Measurements from ENCODE around the gene ERMP1. TPM values are rescaled to one million over a fixed set of nuclear protein-coding genes. Genes with fewer than 3 reads are reported as not detected.

ERMP1 gene
- total and polyA plus RNA-seq, 2 of the 8 experiments (the other 6 are each of a cell fraction or from before 2014, with no cell fraction given), result 12.8 to 16.7 TPM

DNA sequence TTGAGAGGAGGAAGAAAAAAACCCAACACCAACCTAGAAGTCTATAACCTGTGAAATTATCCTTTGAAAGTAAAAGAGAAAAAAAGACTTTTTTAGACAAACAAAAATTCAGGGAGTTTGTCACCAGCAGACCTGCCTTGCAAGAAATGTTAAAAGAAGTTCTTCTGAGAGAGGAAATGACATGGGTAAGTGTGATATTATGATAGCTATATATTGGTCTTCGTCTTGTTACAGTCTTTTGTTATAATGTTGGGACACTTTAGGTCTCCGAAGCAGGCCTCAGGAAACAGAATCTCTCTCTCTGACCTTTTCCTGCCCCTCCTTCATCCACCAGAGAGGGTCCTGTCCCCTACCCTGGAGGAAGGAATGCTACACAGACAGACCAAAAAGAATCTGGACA lies 41.1 kb upstream of the ERMP1 start (continued):
- no peak for TF ChIP-seq EGR1 (IDR thresholded peaks at IDR 0.05; ENCODE audit: borderline replicate concordance, low read depth, low read length)
- TF ChIP-seq, protein P1, sequence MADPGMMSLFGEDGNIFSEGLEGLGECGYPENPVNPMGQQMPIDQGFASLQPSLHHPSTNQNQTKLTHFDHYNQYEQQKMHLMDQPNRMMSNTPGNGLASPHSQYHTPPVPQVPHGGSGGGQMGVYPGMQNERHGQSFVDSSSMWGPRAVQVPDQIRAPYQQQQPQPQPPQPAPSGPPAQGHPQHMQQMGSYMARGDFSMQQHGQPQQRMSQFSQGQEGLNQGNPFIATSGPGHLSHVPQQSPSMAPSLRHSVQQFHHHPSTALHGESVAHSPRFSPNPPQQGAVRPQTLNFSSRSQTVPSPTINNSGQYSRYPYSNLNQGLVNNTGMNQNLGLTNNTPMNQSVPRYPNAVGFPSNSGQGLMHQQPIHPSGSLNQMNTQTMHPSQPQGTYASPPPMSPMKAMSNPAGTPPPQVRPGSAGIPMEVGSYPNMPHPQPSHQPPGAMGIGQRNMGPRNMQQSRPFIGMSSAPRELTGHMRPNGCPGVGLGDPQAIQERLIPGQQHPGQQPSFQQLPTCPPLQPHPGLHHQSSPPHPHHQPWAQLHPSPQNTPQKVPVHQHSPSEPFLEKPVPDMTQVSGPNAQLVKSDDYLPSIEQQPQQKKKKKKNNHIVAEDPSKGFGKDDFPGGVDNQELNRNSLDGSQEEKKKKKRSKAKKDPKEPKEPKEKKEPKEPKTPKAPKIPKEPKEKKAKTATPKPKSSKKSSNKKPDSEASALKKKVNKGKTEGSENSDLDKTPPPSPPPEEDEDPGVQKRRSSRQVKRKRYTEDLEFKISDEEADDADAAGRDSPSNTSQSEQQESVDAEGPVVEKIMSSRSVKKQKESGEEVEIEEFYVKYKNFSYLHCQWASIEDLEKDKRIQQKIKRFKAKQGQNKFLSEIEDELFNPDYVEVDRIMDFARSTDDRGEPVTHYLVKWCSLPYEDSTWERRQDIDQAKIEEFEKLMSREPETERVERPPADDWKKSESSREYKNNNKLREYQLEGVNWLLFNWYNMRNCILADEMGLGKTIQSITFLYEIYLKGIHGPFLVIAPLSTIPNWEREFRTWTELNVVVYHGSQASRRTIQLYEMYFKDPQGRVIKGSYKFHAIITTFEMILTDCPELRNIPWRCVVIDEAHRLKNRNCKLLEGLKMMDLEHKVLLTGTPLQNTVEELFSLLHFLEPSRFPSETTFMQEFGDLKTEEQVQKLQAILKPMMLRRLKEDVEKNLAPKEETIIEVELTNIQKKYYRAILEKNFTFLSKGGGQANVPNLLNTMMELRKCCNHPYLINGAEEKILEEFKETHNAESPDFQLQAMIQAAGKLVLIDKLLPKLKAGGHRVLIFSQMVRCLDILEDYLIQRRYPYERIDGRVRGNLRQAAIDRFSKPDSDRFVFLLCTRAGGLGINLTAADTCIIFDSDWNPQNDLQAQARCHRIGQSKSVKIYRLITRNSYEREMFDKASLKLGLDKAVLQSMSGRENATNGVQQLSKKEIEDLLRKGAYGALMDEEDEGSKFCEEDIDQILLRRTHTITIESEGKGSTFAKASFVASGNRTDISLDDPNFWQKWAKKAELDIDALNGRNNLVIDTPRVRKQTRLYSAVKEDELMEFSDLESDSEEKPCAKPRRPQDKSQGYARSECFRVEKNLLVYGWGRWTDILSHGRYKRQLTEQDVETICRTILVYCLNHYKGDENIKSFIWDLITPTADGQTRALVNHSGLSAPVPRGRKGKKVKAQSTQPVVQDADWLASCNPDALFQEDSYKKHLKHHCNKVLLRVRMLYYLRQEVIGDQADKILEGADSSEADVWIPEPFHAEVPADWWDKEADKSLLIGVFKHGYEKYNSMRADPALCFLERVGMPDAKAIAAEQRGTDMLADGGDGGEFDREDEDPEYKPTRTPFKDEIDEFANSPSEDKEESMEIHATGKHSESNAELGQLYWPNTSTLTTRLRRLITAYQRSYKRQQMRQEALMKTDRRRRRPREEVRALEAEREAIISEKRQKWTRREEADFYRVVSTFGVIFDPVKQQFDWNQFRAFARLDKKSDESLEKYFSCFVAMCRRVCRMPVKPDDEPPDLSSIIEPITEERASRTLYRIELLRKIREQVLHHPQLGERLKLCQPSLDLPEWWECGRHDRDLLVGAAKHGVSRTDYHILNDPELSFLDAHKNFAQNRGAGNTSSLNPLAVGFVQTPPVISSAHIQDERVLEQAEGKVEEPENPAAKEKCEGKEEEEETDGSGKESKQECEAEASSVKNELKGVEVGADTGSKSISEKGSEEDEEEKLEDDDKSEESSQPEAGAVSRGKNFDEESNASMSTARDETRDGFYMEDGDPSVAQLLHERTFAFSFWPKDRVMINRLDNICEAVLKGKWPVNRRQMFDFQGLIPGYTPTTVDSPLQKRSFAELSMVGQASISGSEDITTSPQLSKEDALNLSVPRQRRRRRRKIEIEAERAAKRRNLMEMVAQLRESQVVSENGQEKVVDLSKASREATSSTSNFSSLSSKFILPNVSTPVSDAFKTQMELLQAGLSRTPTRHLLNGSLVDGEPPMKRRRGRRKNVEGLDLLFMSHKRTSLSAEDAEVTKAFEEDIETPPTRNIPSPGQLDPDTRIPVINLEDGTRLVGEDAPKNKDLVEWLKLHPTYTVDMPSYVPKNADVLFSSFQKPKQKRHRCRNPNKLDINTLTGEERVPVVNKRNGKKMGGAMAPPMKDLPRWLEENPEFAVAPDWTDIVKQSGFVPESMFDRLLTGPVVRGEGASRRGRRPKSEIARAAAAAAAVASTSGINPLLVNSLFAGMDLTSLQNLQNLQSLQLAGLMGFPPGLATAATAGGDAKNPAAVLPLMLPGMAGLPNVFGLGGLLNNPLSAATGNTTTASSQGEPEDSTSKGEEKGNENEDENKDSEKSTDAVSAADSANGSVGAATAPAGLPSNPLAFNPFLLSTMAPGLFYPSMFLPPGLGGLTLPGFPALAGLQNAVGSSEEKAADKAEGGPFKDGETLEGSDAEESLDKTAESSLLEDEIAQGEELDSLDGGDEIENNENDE (IDR thresholded peaks at IDR 0.05; ENCODE audit: insufficient replicate concordance, low read length), result no peak
- TF ChIP-seq, protein P2, sequence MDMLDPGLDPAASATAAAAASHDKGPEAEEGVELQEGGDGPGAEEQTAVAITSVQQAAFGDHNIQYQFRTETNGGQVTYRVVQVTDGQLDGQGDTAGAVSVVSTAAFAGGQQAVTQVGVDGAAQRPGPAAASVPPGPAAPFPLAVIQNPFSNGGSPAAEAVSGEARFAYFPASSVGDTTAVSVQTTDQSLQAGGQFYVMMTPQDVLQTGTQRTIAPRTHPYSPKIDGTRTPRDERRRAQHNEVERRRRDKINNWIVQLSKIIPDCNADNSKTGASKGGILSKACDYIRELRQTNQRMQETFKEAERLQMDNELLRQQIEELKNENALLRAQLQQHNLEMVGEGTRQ (IDR thresholded peaks at IDR 0.05; ENCODE audit: low read length), result no peak
- no peak for TF ChIP-seq TAF7 (optimal IDR thresholded peaks at IDR 0.05; ENCODE audit: borderline replicate concordance, low read depth, low read length)
- no peak for TF ChIP-seq HDAC6 (IDR thresholded peaks at IDR 0.05; ENCODE audit: low read depth, low read length)
- no peak for TF ChIP-seq POLR2AphosphoS5 (IDR thresholded peaks at IDR 0.05; ENCODE audit: low read depth, low read length)
- no peak for TF ChIP-seq BCL11A (IDR thresholded peaks at IDR 0.05; ENCODE audit: low read depth in 2 of 2, low read length in 2 of 2)

All from H1 (cell line).